Fibroblast of villous mesenchyme (primary cell): ENCODE results near the gene USP43. TPM values are rescaled to one million over a fixed set of nuclear protein-coding genes. Genes with fewer than 3 reads are reported as not detected.
"Not testable (repeated sequence)": the region's sequence is repeated elsewhere in the genome, so short reads cannot be mapped to it uniquely, and the experiment has no call there.

Source experiments
- DNase-seq: peaks from one replicate; pipeline ENCODE4 v3.0.0-alpha.2; 2010; ENCODE audit warnings: low read depth
- H3K4me3 ChIP-seq: 2 replicates; pipeline ENCODE4 v1.5.1; 2011; ENCODE audit warnings: low read depth, mild to moderate bottlenecking, low read length
- CTCF ChIP-seq: IDR thresholded peaks from 2 replicates; pipeline ENCODE4 v1.5.1; 2012; ENCODE audit warnings: low read depth, mild to moderate bottlenecking, low read length; ENCODE audit not compliant: insufficient read depth
- total RNA-seq: library from RNA; depleted of rRNA; stranded (reverse); fragments of >200 nt; gene quantifications from 2 replicates; pipeline ENCODE4 v1.2.3, GENCODE V29; 2012

The USP43 gene
- total RNA-seq: not detected in 2 replicates

- peak; percentile 25 for DNase-seq
- TF ChIP-seq CTCF: no peak
Measured at GRCh38 chr17:9644910-9645751, at the start of gene USP43. TSS of gene USP43 (plus strand) at chr17:9645517. CDS start at chr17:9645633, 116 bp downstream.

DNA sequence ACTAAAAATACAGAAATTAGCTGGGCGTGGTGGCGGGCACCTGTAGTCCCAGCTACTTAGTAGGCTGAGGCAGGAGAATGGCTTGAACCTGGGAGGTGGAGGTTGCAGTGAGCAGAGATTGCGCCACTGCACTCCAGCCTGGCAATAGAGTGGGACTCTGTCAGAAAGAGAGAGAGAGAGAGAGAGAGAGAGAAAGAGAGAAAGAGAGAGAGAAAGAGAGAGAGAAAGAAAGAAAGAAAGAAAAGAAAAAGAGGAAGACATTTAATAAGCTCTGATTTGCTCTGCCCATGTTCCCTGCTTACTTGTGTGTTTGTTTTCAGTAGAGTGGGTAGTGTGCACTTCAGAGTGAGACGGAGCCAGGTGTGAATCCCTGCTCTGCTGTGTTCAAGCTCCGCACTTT is 47.7 kb upstream of the USP43 start:
- H3K4me3 ChIP-seq, DNase-seq: not testable (repeated sequence)

More at GRCh38 chr17:9644910-9645751, at the start of gene USP43:
- H3K4me3 ChIP-seq: peak within 1 kb of the TSS; percentile 60

- no peak overlapping the region for H3K4me3 ChIP-seq
- no peak for DNase-seq
- no peak for TF ChIP-seq CTCF
Measured at GRCh38 chr17:9598661-9599060, 46.7 kb upstream of the USP43 start.

DNA sequence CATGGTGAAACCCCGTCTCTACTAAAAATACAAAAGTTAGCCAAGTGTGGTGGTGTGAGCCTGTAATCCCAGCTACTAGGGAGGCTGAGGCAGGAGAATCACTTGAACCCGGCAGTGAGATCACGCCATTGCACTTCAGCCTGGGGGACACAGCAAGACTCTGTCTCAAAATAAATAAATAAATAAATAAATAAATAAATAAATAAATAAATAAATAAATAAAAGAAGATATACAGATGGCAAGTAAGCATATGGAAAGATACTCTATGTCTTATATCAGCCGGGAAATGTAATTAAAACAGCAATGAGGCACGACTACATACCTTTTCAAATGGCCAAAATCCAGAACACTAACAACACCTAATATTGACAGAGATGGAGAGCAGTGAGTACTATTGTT is 40.7 kb upstream of the USP43 start:
- not testable (repeated sequence) for DNase-seq

GRCh38 chr17:9606453-9606852 is 38.9 kb upstream of the USP43 start:
- H3K4me3 ChIP-seq: no peak overlapping the region
- no peak for TF ChIP-seq CTCF
- DNase-seq: no peak

More for the DNA sequence above, 40.7 kb upstream of the USP43 start:
- H3K4me3 ChIP-seq: not testable (repeated sequence)

DNA sequence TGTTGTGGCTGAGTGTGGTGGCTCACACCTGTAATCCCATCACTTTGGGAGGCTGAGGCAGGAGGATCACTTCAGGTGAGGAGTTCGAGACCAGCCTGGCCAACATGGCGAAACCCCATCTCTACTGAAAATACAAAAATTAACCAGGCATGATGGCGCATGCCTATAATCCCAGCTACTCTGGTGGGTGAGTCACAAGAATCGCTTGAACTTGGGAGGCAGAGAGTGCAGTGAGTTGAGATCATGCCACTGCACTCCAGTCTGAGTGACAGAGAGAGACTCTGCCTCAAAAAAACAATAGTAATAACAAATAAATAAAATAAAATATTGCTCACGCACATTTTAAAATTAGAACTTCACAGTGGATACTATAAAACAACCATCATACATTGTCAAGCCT is 38.3 kb upstream of the USP43 start:
- DNase-seq, H3K4me3 ChIP-seq: not testable (repeated sequence)

- no peak overlapping the region for H3K4me3 ChIP-seq
- no peak for DNase-seq
- TF ChIP-seq CTCF: no peak
Measured at GRCh38 chr17:9611557-9611956, 33.8 kb upstream of the USP43 start.

- no peak for DNase-seq
- TF ChIP-seq CTCF: no peak
- H3K4me3 ChIP-seq: no peak overlapping the region
Measured at GRCh38 chr17:9612006-9612405, 33.3 kb upstream of the USP43 start.
